Liver (tissue), 9 donors: ENCODE results near the gene PDCD1. TPM values are rescaled to one million over a fixed set of nuclear protein-coding genes. Genes with fewer than 3 reads are reported as not detected.

Experiments used
- DNase-seq: peaks from one replicate; pipeline ENCODE4 v3.0.0-alpha.2; 2017; ENCODE audit warnings: low spot score
- H3K27ac ChIP-seq, 2 donors: one replicate each; pipeline ENCODE4 v1.7.0; 2013; ENCODE audit warnings: inconsistent platforms in 2 of 2, low read length in 2 of 2, control low read depth in 1 of 2, low read depth in 1 of 2, mild to moderate bottlenecking in 1 of 2
- H3K27me3 ChIP-seq, 4 donors: one replicate each; pipeline versions ENCODE4 v1.6.1 to v1.7.0; 2013; ENCODE audit warnings: low read length in 3 of 4, inconsistent platforms in 1 of 4, mild to moderate bottlenecking in 1 of 4, moderate library complexity in 1 of 4; ENCODE audit not compliant: control insufficient read depth in 4 of 4, insufficient read depth in 4 of 4
- H3K36me3 ChIP-seq, 4 donors: one replicate each; pipeline versions ENCODE4 v1.6.1 to v1.7.0; 2013; ENCODE audit warnings: low read length in 3 of 4, mild to moderate bottlenecking in 3 of 4, low read depth in 1 of 4, moderate library complexity in 1 of 4; ENCODE audit not compliant: control insufficient read depth in 4 of 4, insufficient read depth in 3 of 4
- H3K4me1 ChIP-seq, 4 donors: one replicate each; pipeline versions ENCODE4 v1.6.1 to v1.7.0; 2013; ENCODE audit warnings: low read length in 3 of 4, mild to moderate bottlenecking in 3 of 4, moderate library complexity in 1 of 4; ENCODE audit not compliant: control insufficient read depth in 4 of 4, insufficient read depth in 4 of 4
- H3K4me3 ChIP-seq, 3 donors: one replicate each; pipeline versions ENCODE4 v1.6.1 to v1.7.0; 2013; ENCODE audit warnings: low read length in 3 of 3, control low read depth in 1 of 3, low read depth in 1 of 3, mild to moderate bottlenecking in 1 of 3
- H3K9ac ChIP-seq, 2 donors: one replicate each; pipeline ENCODE4 v1.7.0; 2013; ENCODE audit warnings: low read length in 2 of 2, mild to moderate bottlenecking in 2 of 2, moderate library complexity in 2 of 2, control low read depth in 1 of 2, low read depth in 1 of 2
- H3K9me3 ChIP-seq, 4 donors: one replicate each; pipeline versions ENCODE4 v1.6.1 to v1.7.0; 2013; ENCODE audit warnings: low read length in 3 of 4; ENCODE audit not compliant: control insufficient read depth in 4 of 4
- FOXA1 ChIP-seq: IDR thresholded peaks from 2 replicates; pipeline ENCODE4 v1.6.1; 2016; ENCODE audit warnings: antibody characterized with exemption
- GABPA ChIP-seq, 2 donors: IDR thresholded peaks in 1 of 2; conservative IDR thresholded peaks in 1 of 2; 2 replicates each; pipeline ENCODE4 v1.6.1; 2016; ENCODE audit warnings: antibody characterized with exemption in 2 of 2, mild to moderate bottlenecking in 1 of 2, moderate library complexity in 1 of 2
- HNF4A ChIP-seq, 2 donors: conservative IDR thresholded peaks; 2 replicates each; pipeline ENCODE4 v1.6.1; 2016; ENCODE audit warnings: antibody characterized with exemption in 2 of 2, mild to moderate bottlenecking in 2 of 2
- JUND ChIP-seq, 2 donors: IDR thresholded peaks; 2 replicates each; pipeline ENCODE4 v1.6.1; 2016; ENCODE audit warnings: antibody characterized with exemption in 2 of 2
- NR2F2 ChIP-seq: IDR thresholded peaks from 2 replicates; pipeline ENCODE4 v1.6.1; 2016; ENCODE audit warnings: antibody characterized with exemption
- RAD21 ChIP-seq, 2 donors: IDR thresholded peaks; 2 replicates each; pipeline ENCODE4 v1.6.1; 2016; ENCODE audit warnings: antibody characterized with exemption in 2 of 2, mild to moderate bottlenecking in 2 of 2
- WGBS: extraction: QIAGEN DNeasy Blood & Tissue Kit; methylation state at CpG from one replicate; pipeline ENCODE4 v1.1.7; 2013; 5-methylcytosine and 5-hydroxymethylcytosine counted together
- polyA plus RNA-seq, 2 donors: library from polyadenylated mRNA; stranded (reverse) in 1 of 2; unstranded in 1 of 2; fragments of 200-250 nt in 1 of 2; fragments of >200 nt in 1 of 2; fragmentation: Nextera tagmentation in 1 of 2; extraction: Ambion mirVana in 1 of 2; gene quantifications; one replicate each; pipeline versions ENCODE4 v1.2.1 to v1.2.3, GENCODE V29; 2013 to 2015
- total RNA-seq, 2 donors: library from RNA; depleted of rRNA; stranded (reverse); fragments of >200 nt; gene quantifications; one replicate each; pipeline ENCODE4 v1.2.3, GENCODE V29; 2014
- TF ChIP-seq, protein P1 (sequence below): IDR thresholded peaks from 2 replicates; pipeline ENCODE4 v1.6.1; 2016; ENCODE audit warnings: antibody characterized with exemption
- TF ChIP-seq, protein P2 (sequence below): IDR thresholded peaks from 2 replicates; pipeline ENCODE4 v1.6.1; 2016; ENCODE audit warnings: antibody characterized with exemption
- TF ChIP-seq, protein P3 (sequence below): IDR thresholded peaks from 2 replicates; pipeline ENCODE4 v1.6.1; 2016; ENCODE audit warnings: antibody characterized with exemption, mild to moderate bottlenecking
- donor health status: healthy.
- donor health status: healthy.
- donor health status: healthy.
- donor health status: healthy.
- donor health status: healthy.

The PDCD1 gene
- total and polyA plus RNA-seq, 4 donors = 0.20 to 0.37 (median 0.25) TPM; not detected in 1

DNA sequence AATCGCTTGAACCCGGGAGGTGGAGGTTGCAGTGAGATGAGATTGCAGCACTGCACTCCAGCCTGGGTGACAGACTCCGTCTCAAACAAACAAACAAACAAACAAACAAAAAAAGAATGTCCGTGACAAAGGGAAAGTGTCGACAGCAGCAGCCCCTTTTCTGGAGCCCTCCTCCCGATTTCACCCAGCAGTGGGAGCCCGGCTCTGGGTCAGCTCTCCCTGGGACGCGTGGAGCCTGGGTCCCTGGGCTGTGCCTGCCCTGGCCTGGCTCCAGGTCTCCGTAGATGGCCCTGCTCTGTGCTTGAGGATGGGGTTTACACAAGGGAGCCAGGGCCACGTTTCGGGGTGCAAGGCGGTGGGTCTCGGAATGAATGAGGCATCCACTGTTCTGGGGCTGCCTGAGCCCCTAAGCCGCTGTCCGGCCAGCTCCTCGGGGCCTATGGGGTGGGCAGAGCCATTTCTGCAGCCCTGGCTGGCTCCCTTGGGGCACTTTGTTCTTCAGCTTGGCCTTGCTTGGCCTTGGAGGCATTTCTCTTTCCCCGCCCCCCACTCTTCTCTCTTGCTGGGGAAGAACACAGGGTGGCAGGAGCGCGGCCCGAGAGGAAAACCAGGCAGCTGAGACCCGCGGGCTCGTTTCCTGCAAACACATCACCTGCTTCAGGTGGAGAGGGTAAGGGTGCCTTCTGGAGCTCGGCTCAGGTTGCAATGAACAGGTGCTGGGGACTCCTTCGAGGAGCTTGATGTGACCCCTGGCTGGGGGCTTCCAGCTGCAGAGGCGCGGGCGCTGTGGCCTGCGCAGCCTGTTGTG is 40.0 kb upstream of the PDCD1 start:
- Histone ChIP-seq H3K36me3 (no peaks in the 10 kb centered on the region), H3K4me3 (no peak overlapping the region), H3K9ac (no peak overlapping the region), H3K9me3 (no peaks in the 10 kb centered on the region), H3K27ac (no peak overlapping the region), H3K4me1 (peaks cover 0 to 10% (median 7%) of the 10 kb centered on the region in 4 donors), H3K27me3 (no peaks in the 10 kb centered on the region)
- TF ChIP-seq, protein P1, sequence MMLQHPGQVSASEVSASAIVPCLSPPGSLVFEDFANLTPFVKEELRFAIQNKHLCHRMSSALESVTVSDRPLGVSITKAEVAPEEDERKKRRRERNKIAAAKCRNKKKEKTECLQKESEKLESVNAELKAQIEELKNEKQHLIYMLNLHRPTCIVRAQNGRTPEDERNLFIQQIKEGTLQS = no peak
- no peak for TF ChIP-seq JUND (IDR thresholded peaks at IDR 0.05)
- WGBS = 93% methylated on average over 30 of the region's 30 CpGs
- peak; percentile 17 for DNase-seq

DNA sequence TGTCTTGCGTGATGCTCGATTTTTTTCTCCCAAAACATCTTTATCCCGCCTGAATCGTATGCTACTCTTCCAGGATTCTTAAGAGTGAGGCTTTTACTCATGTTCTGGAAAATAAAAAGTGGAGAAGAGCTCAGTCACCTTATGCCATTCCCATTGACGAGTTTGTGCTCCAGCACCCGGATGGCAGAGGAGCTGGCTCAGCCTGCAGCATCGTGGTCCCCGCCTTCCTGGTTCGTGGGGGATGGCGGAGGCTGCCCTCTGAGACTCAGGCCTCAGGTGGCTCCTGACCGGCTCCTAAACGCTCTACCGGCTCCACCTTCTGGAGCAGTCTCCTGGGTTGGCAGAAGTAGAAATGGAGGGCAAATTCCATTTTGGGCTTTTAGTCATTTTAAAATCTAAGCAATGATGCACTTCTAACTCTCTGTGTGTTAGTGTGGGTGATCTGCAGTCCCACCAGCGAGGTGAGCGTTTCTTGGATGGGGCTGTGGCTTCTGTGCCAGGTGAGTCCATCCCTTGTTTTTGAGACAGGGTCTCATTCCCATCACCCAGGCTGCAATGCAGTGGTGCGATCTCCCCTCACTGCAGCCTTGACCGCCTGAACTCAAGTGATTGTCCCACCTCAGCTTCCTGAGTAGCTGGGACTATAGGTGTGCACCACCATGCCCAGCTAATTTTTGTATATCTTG is 38.7 kb upstream of the PDCD1 start:
- H3K27ac ChIP-seq = no peak overlapping the region
- no peak for DNase-seq
- H3K4me1 ChIP-seq = peaks cover 2 to 16% (median 10%) of the 10 kb centered on the region in 4 donors
- TF ChIP-seq GABPA (IDR thresholded peaks at IDR 0.05 in 1 of 2, conservative IDR thresholded peaks at IDR 0.05 in 1 of 2) = no peak
- TF ChIP-seq FOXA1 = no peak
- TF ChIP-seq HNF4A (conservative IDR thresholded peaks at IDR 0.05) = no peak
- no peak for TF ChIP-seq JUND (IDR thresholded peaks at IDR 0.05)
- TF ChIP-seq, protein P2, sequence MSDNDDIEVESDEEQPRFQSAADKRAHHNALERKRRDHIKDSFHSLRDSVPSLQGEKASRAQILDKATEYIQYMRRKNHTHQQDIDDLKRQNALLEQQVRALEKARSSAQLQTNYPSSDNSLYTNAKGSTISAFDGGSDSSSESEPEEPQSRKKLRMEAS = no peak
- TF ChIP-seq, protein P3, sequence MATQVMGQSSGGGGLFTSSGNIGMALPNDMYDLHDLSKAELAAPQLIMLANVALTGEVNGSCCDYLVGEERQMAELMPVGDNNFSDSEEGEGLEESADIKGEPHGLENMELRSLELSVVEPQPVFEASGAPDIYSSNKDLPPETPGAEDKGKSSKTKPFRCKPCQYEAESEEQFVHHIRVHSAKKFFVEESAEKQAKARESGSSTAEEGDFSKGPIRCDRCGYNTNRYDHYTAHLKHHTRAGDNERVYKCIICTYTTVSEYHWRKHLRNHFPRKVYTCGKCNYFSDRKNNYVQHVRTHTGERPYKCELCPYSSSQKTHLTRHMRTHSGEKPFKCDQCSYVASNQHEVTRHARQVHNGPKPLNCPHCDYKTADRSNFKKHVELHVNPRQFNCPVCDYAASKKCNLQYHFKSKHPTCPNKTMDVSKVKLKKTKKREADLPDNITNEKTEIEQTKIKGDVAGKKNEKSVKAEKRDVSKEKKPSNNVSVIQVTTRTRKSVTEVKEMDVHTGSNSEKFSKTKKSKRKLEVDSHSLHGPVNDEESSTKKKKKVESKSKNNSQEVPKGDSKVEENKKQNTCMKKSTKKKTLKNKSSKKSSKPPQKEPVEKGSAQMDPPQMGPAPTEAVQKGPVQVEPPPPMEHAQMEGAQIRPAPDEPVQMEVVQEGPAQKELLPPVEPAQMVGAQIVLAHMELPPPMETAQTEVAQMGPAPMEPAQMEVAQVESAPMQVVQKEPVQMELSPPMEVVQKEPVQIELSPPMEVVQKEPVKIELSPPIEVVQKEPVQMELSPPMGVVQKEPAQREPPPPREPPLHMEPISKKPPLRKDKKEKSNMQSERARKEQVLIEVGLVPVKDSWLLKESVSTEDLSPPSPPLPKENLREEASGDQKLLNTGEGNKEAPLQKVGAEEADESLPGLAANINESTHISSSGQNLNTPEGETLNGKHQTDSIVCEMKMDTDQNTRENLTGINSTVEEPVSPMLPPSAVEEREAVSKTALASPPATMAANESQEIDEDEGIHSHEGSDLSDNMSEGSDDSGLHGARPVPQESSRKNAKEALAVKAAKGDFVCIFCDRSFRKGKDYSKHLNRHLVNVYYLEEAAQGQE = no peak
- TF ChIP-seq, protein P1 = no peak
- H3K36me3 ChIP-seq = no peaks in the 10 kb centered on the region
- WGBS = 92% methylated on average over 17 of the region's 17 CpGs
- no peaks in the 10 kb centered on the region for H3K27me3 ChIP-seq
- H3K4me3 ChIP-seq = no peak overlapping the region
- no peak overlapping the region for H3K9ac ChIP-seq
- no peaks in the 10 kb centered on the region for H3K9me3 ChIP-seq

GRCh38 chr2:241896746-241897201 is 38.1 kb upstream of the PDCD1 start:
- Histone ChIP-seq H3K9ac (no peak overlapping the region), H3K27me3 (no peaks in the 10 kb centered on the region), H3K36me3 (no peaks in the 10 kb centered on the region), H3K27ac (no peak overlapping the region), H3K4me3 (no peak overlapping the region), H3K4me1 (peaks cover 3 to 17% (median 11%) of the 10 kb centered on the region in 4 donors), H3K9me3 (no peaks in the 10 kb centered on the region)
- WGBS = 94% methylated on average over 10 of the region's 10 CpGs
- TF ChIP-seq FOXA1 (no peak), GABPA (IDR thresholded peaks at IDR 0.05 in 1 of 2, conservative IDR thresholded peaks at IDR 0.05 in 1 of 2) (no peak), NR2F2 (no peak), RAD21 (IDR thresholded peaks at IDR 0.05) (no peak)
- TF ChIP-seq, protein P1 = no peak
- TF ChIP-seq, protein P3 = no peak
- DNase-seq = no peak
